ENCODE measurements around the gene PPP1R11.

- TF ChIP-seq CTCF (conservative IDR thresholded peaks at IDR 0.05 in 1 of 2, IDR thresholded peaks at IDR 0.05 in 1 of 2; ENCODE audit: extremely low read depth in 1 of 2, insufficient read depth in 1 of 2, low read depth in 1 of 2, low read length in 2 of 2) (no peak), EZH2 (IDR thresholded peaks at IDR 0.05; ENCODE audit: borderline replicate concordance, low read length) (no peak)
Measured at GRCh38 chr6:30091577-30092381, 24.8 kb downstream of the PPP1R11 start.

Data from mammary epithelial cell (primary cell).